GM18870 (cell line): ENCODE data around the gene PPFIBP2.
"Not testable (repeated sequence)": the region's sequence is repeated elsewhere in the genome, so short reads cannot be mapped to it uniquely, and the experiment has no call there.

Experiments
- ATAC-seq: cut with Tn5 transposase; IDR thresholded peaks from one replicate; pipeline ENCODE4 v1.9.1; 2021; ENCODE audit warnings: moderate library complexity; ENCODE audit not compliant: unreplicated experiment

The PPFIBP2 gene

DNA sequence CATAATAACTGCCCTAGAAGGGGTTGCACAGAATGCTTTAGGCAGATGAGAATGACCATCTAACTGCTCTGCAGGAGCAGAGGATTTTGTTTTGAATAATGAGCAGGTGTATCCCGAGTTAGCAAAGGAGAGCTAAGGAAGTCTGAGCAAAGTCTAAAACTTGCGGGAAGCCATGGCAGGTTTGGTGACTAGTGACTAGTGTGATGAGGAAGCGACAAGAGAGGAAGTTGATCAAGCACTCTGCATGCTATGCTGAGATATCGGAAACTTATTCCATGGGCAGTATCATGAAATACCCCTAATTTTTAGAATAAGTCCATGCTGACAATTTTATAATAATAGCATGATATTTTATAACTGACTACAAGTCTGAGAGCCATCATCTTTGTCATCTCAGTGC lies 15.6 kb upstream of the PPFIBP2 start:
- ATAC-seq = no peak

- no peak for ATAC-seq
These were observed 14.7 kb upstream of the PPFIBP2 start for GRCh38 chr11:7499081-7499480.

DNA sequence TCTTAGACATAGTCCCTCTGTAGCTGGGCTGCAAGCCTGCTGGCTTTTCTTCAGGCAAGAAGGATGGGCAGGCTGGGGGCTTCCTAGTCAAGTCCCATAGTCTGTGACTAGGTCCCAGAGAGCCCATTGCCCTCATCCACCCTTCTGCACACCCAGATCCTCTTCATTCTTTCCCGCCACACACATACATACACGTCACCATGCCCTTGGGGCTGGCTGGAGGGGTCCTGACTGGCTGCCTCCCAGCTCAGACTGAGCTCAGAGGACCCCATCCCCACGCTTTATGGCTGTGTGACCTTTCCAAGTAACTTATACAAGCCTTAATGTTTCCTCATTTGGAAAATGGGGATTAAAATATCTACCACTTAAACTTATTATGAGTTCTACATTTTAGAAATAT lies 13.5 kb upstream of the PPFIBP2 start:
- ATAC-seq = no peak

- ATAC-seq = no peak
These were observed 12.5 kb upstream of the PPFIBP2 start for GRCh38 chr11:7501251-7501650.

DNA sequence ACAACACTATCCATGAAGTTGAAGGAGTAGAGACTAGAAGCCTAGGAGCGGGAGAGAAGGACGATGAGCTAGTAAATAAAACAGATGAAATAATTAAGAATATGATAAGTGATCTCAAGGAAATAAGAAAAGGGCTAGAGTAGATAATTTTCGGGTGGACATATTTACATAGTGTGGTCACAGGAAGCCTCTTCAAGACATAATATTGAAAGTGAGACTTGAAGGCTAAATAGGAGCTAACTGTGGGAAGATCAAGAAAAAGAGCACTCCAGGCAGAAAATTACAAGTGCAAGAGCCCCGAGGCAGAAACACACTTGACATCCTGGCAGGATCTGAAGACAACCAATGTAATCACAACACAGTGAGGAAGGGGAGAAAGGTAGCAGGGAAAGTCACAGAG lies 11.9 kb upstream of the PPFIBP2 start:
- ATAC-seq = no peak

GRCh38 chr11:7506243-7506642 lies 7.6 kb upstream of the PPFIBP2 start:
- ATAC-seq = no peak

- ATAC-seq = no peak
These were observed 5.7 kb upstream of the PPFIBP2 start for GRCh38 chr11:7508087-7508486.

DNA sequence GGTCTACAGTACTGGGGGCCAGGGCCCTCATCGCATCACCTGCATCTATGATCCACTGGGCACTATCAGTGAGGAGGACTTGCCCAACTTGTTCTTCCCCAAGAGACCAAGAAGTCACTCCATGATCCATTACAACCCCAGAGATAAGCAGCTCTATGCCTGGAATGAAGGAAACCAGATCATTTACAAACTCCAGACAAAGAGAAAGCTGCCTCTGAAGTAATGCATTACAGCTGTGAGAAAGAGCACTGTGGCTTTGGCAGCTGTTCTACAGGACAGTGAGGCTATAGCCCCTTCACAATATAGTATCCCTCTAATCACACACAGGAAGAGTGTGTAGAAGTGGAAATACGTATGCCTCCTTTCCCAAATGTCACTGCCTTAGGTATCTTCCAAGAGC lies 3.8 kb upstream of the PPFIBP2 start:
- ATAC-seq = no peak

GRCh38 chr11:7511401-7511800 lies 2.4 kb upstream of the PPFIBP2 start:
- ATAC-seq = no peak

GRCh38 chr11:7512525-7513233 lies 1.1 kb upstream of the PPFIBP2 start:
- ATAC-seq = peak; percentile 75

- ATAC-seq = peak; percentile 14
These were observed 346 bp downstream of the PPFIBP2 start for GRCh38 chr11:7514099-7514591.

DNA sequence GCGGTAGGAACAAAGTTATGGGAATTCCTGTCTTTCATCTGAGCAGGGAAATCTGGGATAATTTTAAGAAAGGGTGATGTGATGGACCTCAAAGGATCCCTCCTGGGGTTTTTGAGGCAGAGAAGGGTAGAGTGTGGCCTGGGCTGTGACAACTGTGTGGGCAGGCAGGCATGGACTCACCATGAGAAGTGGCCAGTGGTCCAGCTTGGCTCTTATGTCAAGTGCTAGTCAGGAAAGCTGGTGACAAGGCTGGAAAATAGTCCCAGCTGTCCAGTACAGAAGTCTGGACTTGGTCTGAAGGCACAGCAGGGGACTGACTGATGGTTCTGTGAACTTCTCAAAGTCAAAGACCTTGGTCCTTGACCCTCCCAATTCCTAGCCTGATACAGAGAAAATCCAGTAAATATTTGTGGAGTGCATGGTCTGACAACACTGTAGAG lies 1.7 kb downstream of the PPFIBP2 start:
- no peak for ATAC-seq

GRCh38 chr11:7516475-7516874 lies 2.7 kb downstream of the PPFIBP2 start:
- ATAC-seq = no peak

- ATAC-seq = not testable (repeated sequence)
These were observed 3.9 kb downstream of the PPFIBP2 start for GRCh38 chr11:7517743-7518142.

GRCh38 chr11:7518811-7519562 lies 5.2 kb downstream of the PPFIBP2 start:
- ATAC-seq = no peak

- ATAC-seq = peak; percentile 45
These were observed 6.5 kb downstream of the PPFIBP2 start for GRCh38 chr11:7520011-7520942.

DNA sequence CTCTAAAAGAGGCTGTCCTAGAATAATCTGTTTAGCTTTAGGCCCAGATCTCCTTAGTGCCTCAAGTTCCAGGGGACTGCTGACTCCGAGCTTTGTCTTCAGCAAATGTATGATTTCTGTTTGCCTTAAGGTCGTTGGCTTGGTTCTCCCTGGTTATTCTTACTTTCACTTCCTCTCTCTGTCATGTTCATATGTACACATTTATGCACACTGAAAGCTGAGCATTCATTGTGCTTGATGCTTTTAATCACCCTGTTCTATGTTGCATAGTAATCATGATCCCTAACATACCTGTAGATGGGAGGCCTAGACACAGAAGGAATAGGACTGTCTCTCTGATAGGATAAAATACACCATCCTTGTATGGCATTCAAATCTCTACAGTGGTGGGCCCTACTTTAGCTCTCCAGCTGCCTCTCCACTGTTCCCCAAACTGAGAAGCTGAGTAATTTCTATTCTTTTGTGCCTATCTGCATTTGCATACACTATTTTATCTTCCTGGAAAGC lies 7.2 kb downstream of the PPFIBP2 start:
- peak; percentile 88 for ATAC-seq

- ATAC-seq = no peak
These were observed 8.3 kb downstream of the PPFIBP2 start for GRCh38 chr11:7522121-7522520.

DNA sequence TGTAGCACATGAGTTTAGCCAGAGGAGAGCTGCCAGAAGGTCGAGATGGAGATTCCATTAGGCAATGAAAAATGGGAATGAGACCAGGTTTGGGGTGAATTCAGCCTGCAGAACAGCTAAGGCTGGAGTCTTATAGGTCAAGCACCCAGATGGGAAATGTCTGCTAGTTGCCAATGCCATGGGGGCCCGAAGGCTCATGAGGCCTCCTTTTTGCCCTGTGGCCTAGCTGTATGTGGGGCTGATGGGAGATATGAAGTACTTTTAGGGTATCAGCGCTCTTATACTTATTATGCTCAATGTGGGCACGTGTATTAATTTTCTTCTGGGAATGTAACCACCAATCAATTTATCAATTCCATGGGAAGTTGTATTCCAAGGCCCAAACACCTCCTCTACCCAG lies 8.7 kb downstream of the PPFIBP2 start:
- ATAC-seq = no peak

DNA sequence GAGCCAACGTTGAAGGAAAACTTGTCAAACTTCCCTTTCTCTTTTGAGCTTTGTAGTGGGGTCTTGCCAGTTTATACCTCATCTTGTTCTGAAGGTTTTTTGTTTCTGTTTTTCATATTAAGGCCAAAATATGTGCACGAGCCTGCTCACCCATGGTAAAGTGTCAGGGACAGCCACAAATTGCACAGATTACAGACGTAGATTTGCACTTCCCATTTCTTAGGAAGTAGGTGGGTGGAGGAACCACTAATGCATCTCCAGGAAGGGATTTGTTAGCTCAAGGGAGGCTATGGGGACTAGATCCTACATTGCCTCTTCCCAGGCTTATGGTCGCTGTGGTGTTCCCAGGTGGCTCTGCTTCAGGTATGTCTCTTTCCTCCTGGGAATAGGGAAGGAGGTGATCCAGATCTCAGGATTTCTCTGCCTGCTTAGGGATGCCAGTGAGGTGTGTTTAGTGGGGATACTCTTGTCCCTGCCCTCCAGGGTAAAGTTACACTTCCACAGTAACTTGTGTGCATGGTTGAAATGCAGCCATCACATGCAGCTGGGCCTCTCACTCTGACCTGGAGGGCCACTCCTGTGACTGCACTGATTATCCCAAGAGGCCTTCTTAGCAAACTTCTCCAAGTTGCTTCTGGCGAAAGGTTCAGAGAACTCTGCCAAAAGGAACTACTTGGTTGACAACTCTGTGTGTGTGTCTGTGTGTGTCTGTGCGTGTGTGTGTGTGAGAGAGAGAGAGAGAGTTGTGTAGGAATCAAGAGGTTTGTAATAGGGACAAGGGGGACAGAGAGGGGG lies 9.8 kb downstream of the PPFIBP2 start:
- no peak for ATAC-seq
